Measurements from ENCODE around the gene MLLT1.

Gene MLLT1

DNA sequence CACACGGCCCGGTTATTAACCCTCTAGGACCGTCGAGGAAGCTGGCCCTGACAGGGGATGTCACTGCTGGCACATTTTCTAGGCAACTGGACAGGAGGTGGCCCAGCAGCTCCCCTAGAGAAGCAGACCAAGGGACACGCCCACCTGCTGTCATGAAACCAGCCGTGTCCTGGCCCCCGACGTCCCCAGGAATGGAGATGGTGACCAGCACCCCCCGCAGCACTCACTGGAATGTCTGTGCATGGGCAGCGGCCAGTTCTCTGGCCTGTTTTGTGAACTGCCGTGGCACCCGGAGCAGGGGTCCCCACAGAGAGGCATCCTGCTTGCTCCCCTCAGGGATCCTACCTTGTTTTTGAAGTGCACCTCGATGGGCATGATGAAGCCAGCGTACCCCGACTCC, 17.9 kb downstream of the MLLT1 start:
- H3K9me3 Mint-ChIP-seq, result no peaks in the 10 kb centered on the region
- H3K4me1 Mint-ChIP-seq (ENCODE audit: low read depth in 2 of 2), result peaks cover 14 to 28% of the 10 kb centered on the region in 2 donors
- H3K27ac Mint-ChIP-seq, result peak overlapping the region; percentile 75 to 76
- H3K27me3 Mint-ChIP-seq, result no peaks in the 10 kb centered on the region
- DNase-seq (no peak), ATAC-seq (replicated peaks) (no peak)
- H3K4me3 Mint-ChIP-seq, result no peak overlapping the region
- H3K36me3 Mint-ChIP-seq (ENCODE audit: insufficient read depth), result peaks cover 23% of the 10 kb centered on the region

DNA sequence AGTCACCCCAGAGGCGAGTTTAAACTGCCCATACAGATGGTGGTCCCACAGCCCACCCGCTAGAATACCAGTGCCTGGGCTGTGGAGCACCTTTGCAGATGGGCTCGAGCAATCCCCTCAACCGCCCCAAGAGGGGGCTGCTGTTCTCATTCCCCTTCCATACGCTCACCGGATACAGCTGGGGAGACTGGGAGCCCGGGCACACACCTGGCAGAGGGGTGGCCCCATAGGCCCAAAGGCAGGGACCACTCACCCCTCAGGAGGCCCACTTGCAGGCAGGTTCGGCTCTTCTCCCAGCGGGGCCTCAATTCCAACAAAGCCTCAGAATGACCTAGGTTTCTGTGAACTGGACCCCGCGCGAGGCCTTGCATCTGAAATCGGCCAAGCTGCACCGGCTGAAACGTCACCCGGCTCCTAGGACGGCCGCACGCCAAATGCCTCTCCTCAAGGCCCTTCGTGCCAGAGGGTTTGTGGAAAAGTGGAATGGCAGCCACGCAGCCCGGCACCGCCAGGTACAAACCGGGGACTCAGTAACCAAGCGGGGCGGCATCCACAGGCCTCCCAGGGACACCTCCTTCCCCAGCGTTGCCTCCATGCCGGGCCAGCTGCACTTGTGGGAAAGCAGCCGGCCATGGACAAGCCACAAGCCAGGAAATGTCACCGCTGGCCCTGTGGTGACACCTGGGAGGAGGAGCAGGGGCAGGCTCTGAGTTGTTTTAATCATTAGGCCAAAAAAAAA, 18.7 kb downstream of the MLLT1 start:
- H3K36me3 Mint-ChIP-seq (ENCODE audit: insufficient read depth), result peaks cover 15% of the 10 kb centered on the region
- ATAC-seq (replicated peaks), result peak; percentile 54
- peak in 2 of 3 experiments; percentile 9 to 25 for DNase-seq
- H3K27ac Mint-ChIP-seq, result peak overlapping the region; percentile 75 to 76
- H3K9me3 Mint-ChIP-seq, result no peaks in the 10 kb centered on the region
- H3K4me3 Mint-ChIP-seq, result no peak overlapping the region
- H3K27me3 Mint-ChIP-seq, result no peaks in the 10 kb centered on the region
- peaks cover 14 to 25% of the 10 kb centered on the region in 2 donors for H3K4me1 Mint-ChIP-seq (ENCODE audit: low read depth in 2 of 2)

DNA sequence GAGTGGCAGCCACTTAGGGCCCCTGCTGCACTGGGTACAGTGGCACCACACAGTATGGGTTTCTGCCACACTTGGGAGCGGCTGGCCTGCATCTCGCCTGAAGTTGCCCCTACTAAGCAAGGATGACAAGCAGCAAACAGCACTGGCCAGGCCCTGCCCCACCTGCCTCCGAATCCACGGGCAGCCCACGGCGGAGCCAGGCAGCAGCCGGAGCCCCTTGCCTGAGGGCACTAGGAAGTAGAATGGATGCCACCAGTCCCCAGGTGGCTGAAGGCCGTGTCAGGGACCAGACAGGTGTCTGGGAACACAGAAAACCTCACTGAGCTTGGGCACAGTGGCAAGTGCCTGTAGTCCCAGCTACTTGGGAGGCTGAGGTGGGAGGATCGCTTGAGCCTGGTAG, 19.4 kb downstream of the MLLT1 start:
- no peak for ATAC-seq (replicated peaks)
- Mint-ChIP-seq H3K36me3 (ENCODE audit: insufficient read depth) (peaks cover 15% of the 10 kb centered on the region), H3K4me3 (no peak overlapping the region)

DNA sequence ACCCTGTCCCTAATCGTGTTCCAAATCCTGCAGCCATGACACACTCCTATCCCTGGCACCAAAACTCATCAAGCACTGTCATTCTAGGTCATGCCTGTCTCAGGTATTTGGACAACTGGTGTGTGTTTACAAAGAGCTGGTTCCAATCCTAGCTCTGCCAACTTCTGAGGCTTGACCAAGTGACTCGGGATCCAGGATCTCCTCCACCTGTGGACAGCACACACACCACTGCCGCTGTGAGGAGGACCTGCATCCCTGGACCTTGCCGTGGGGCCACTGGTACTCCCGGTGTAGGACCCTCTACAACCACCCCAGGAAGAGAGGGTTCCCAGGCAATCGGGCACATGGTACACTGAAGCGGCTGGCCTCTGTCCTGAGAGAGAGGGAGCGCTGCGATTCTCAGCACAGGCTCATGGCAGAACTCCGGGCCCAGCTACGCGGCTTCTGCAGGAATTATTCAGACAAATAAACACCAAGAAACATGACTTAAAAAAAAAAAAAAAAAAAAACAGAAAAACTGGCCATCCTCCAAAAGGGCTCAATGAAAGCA, 20.4 kb downstream of the MLLT1 start:
- Mint-ChIP-seq H3K27ac (peak overlapping the region in 1 of 2 donors; percentile 10), H3K4me1 (ENCODE audit: low read depth in 2 of 2) (peaks cover 10 to 25% of the 10 kb centered on the region in 2 donors), H3K36me3 (ENCODE audit: insufficient read depth) (peaks cover 15% of the 10 kb centered on the region), H3K9me3 (no peaks in the 10 kb centered on the region), H3K27me3 (no peaks in the 10 kb centered on the region), H3K4me3 (no peak overlapping the region)
- DNase-seq (no peak), ATAC-seq (replicated peaks) (no peak)

More for the DNA sequence above, 19.4 kb downstream of the MLLT1 start:
- Mint-ChIP-seq H3K4me1 (ENCODE audit: low read depth in 2 of 2) (peaks cover 13 to 25% of the 10 kb centered on the region in 2 donors), H3K27ac (no peak overlapping the region), H3K9me3 (no peaks in the 10 kb centered on the region), H3K27me3 (no peaks in the 10 kb centered on the region)
- DNase-seq, result no peak

DNA sequence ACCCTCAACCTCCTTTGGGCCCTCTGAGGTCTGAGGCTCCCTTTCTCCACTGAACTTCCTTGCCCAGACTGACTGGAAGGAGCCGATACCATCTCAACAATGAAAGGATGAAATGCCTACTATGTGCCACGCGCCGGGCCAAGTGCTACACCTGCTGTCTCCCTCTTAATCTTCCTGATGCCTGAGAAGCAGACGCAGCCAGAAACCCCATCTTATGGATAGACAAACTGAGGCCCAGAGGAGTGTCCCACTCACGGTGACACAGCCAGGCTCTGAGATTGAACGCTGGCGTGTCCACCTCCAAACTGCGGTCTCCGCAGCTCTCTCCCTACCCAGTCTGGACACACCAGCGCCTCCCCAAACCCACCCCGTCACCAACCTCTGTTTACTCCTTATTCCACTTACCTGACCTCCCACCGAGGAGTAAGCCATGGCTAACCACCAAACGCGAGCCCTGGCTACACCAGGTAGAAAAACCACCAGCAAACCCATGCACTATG, 20.9 kb downstream of the MLLT1 start:
- Mint-ChIP-seq H3K9me3 (no peaks in the 10 kb centered on the region), H3K4me3 (no peak overlapping the region), H3K36me3 (ENCODE audit: insufficient read depth) (peaks cover 15% of the 10 kb centered on the region), H3K27ac (peak overlapping the region in 1 of 2 donors; percentile 10), H3K27me3 (no peaks in the 10 kb centered on the region), H3K4me1 (ENCODE audit: low read depth in 2 of 2) (peaks cover 10 to 25% of the 10 kb centered on the region in 2 donors)
- ATAC-seq (replicated peaks), result no peak
- no peak for DNase-seq

DNA sequence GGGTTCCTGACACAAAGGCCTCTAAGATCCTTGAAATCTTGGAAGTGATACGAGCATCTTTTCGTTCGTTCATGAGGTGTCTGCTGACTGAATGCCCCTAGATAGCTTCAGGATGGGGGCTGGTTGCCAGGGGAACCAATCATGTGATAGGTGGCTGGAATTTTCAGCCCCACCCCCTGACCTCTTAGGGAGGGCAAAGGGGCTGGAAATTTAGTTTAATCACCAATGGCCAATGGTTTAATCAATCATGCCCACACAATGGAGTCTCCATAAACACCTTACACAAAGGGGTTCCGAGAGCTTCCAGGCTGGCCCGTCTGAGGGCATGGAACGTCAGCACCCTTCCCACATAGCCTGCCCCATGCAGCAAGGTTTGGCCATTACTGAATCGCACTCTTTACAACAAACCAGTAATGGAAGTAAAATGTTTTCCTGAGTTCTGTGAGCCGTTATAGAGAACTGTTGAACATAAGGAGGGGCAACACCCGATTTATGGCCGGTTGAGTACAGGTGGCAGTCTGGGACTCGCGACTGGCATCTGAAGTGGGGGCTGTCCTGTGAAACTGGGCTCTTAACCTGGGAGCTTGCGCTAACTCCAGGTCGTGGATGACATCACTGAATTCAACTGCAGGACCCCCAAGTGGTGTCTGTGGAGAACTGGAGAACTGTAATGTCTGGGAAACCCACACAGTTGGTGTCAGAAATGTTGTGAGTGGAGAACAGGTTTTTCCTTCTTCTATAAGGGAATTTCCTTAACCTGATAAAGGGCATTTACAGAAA, 25.6 kb downstream of the MLLT1 start:
- H3K9me3 Mint-ChIP-seq, result no peaks in the 10 kb centered on the region
- peaks cover 24 to 25% of the 10 kb centered on the region in 2 donors for H3K4me1 Mint-ChIP-seq (ENCODE audit: low read depth in 2 of 2)
- DNase-seq (no peak), ATAC-seq (replicated peaks) (no peak)
- H3K27ac Mint-ChIP-seq, result no peak overlapping the region
- H3K4me3 Mint-ChIP-seq, result no peak overlapping the region
- no peaks in the 10 kb centered on the region for H3K27me3 Mint-ChIP-seq
- peaks cover 14% of the 10 kb centered on the region for H3K36me3 Mint-ChIP-seq (ENCODE audit: insufficient read depth)

DNA sequence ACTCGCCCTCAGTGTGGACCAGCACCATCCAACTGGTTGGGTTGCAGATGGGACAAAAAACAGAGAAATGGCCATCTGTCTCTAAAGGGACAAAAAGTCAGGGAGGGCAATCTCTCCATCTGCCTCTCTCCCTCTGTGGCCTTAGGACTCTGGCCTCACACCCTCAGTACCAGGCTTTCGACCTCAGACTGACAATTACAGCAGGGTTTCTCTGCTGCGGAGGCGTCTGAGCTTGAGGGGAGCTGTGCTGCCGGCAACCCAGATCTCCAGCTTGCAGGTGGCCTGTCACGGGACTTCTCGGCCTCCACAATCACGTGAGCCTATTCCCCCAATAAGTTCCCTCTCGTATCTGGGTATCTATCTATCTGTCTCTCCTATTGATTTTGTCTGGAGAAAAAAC, 27.7 kb downstream of the MLLT1 start:
- Mint-ChIP-seq H3K36me3 (ENCODE audit: insufficient read depth) (peaks cover 9% of the 10 kb centered on the region), H3K27me3 (no peaks in the 10 kb centered on the region), H3K4me1 (ENCODE audit: low read depth in 2 of 2) (peaks cover 21 to 33% of the 10 kb centered on the region in 2 donors), H3K4me3 (no peak overlapping the region), H3K9me3 (no peaks in the 10 kb centered on the region), H3K27ac (no peak overlapping the region)
- DNase-seq (no peak), ATAC-seq (replicated peaks) (no peak)

DNA sequence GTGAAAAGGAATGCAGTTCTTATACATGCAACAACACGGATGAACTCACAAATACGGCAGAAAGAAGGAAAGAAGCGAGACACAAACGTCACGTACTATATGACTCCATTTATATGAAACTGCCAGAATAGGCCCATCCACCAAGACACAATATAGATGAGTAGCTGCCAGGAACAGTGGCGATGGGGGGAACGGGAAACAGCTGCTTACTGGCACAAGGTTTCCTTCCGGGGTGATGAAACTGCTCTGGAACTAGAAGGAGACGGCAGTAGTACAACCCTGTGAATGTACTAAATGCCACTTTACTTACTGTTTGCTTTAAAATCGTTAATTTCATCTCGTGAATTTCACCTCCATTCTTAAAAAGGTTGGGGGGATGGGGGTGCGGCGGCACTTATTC, 28.9 kb downstream of the MLLT1 start:
- no peak overlapping the region for H3K4me3 Mint-ChIP-seq
- H3K9me3 Mint-ChIP-seq, result no peaks in the 10 kb centered on the region
- peaks cover 9% of the 10 kb centered on the region for H3K36me3 Mint-ChIP-seq (ENCODE audit: insufficient read depth)
- H3K27me3 Mint-ChIP-seq, result no peaks in the 10 kb centered on the region
- DNase-seq, result no peak
- H3K4me1 Mint-ChIP-seq (ENCODE audit: low read depth in 2 of 2), result peaks cover 24 to 33% of the 10 kb centered on the region in 2 donors
- ATAC-seq (replicated peaks), result no peak
- H3K27ac Mint-ChIP-seq, result no peak overlapping the region

DNA sequence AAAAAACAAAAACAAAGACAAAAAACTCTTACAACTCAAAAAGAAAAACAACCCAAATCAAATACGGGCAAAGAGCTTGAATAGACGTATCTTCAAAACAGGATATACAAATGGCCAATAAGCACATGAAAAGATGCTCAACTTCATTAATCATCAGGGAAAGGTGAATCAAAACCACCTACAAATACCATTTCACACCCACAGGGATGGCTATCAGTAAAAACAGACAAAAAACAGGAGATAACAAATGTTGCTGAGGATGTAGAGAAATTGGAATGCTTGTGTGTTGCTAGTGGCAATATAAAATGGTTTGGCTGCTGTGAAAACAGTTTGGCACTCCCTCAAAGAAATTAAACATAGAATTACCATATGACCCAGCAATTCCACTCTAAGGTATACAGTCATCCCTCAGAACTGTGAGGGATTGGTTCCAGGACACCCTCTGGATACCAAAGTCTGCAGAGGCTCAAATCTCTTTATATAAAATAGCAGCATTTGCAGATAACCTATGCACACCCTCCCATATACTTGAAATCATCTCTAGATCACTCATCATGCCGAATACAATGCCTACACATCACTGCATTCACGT, 29.7 kb downstream of the MLLT1 start:
- Mint-ChIP-seq H3K4me1 (ENCODE audit: low read depth in 2 of 2) (peaks cover 26 to 35% of the 10 kb centered on the region in 2 donors), H3K27ac (no peak overlapping the region), H3K9me3 (no peaks in the 10 kb centered on the region), H3K36me3 (ENCODE audit: insufficient read depth) (peaks cover 9% of the 10 kb centered on the region), H3K27me3 (no peaks in the 10 kb centered on the region), H3K4me3 (no peak overlapping the region)
- DNase-seq (no peak), ATAC-seq (replicated peaks) (no peak)

DNA sequence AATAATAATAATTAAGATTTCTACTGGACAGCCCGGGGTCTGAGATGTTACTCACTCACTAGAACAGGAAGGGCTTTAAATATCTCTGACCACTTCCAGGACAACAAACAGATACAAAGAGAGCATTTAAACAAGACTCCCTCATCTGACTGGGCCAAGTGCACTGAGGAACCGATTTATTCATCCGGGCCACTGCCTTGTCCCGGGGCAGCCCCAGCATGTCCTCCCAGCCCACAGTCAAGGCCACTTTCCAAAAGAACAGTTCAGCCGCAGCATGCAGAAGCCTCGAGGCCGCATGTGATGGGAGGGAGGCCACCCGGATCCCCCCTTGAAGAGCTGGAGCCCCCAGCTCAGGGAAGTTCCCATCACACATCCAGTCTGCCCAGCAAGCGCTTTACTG, 30.5 kb downstream of the MLLT1 start:
- no peak for DNase-seq
- Mint-ChIP-seq H3K4me3 (no peak overlapping the region), H3K4me1 (ENCODE audit: low read depth in 2 of 2) (peaks cover 30 to 42% of the 10 kb centered on the region in 2 donors), H3K36me3 (ENCODE audit: insufficient read depth) (peaks cover 6% of the 10 kb centered on the region), H3K27me3 (no peaks in the 10 kb centered on the region), H3K9me3 (no peaks in the 10 kb centered on the region), H3K27ac (no peak overlapping the region)
- no peak for ATAC-seq (replicated peaks)

DNA sequence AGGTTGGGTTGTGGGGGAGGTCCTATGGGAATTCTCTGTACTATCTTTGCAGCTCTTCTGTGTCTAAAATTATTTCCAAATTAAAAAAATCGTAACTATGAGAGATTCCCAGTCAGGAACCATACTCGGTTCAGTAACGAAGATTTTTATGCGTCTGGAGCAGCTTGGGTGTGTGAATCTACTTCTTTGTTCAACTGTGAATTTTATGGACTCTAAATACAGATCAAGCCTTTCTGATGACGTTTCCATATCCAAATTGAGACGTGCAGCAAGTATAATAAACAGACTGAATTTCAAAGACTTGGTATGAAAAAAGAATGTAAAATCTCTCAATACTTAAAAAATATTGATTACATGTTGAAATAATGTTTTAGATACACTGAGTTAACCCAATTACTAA, 30.9 kb downstream of the MLLT1 start:
- Mint-ChIP-seq H3K27me3 (no peaks in the 10 kb centered on the region), H3K9me3 (no peaks in the 10 kb centered on the region), H3K4me3 (no peak overlapping the region), H3K4me1 (ENCODE audit: low read depth in 2 of 2) (peaks cover 34 to 46% of the 10 kb centered on the region in 2 donors), H3K36me3 (ENCODE audit: insufficient read depth) (peaks cover 6% of the 10 kb centered on the region), H3K27ac (no peak overlapping the region)
- DNase-seq (no peak), ATAC-seq (replicated peaks) (no peak)

DNA sequence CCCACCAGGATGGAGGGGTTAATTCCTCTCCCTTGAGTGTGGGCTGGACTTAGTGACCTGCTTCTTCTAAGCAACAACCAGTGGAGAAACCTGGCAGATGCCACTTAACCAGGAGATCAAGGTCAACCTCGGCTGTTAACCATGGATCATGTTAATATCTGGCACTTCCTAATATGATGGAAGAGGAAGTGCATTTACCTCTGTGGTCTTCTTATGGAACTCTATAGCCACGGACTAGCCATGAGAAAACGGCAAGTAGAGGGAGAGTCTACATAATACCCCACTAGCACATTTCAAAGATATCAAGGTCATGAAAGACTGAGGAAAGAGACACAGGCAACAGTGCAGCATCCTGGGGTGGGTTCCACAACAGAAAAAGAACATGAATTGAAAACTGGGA, 31.4 kb downstream of the MLLT1 start:
- Mint-ChIP-seq H3K9me3 (no peaks in the 10 kb centered on the region), H3K36me3 (ENCODE audit: insufficient read depth) (peaks cover 8% of the 10 kb centered on the region), H3K27ac (no peak overlapping the region), H3K4me3 (no peak overlapping the region), H3K4me1 (ENCODE audit: low read depth in 2 of 2) (peaks cover 35 to 43% of the 10 kb centered on the region in 2 donors), H3K27me3 (no peaks in the 10 kb centered on the region)
- ATAC-seq (replicated peaks) (no peak), DNase-seq (no peak)

DNA sequence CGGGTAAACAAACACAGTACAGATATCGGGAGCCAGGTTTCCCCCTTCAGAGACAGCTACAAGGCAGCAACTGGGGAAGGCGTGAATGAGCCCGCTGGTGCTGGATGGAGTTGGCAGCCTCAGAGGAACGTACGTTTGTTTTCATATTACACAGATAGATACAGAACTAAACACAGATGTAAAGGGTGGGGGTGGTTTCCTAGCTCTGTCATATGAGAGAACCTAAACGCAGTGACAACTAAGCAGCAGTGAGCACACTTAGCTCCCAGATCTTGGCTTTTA, 32.8 kb downstream of the MLLT1 start:
- DNase-seq (no peak), ATAC-seq (replicated peaks) (no peak)
- Mint-ChIP-seq H3K9me3 (no peaks in the 10 kb centered on the region), H3K27me3 (no peaks in the 10 kb centered on the region), H3K4me1 (ENCODE audit: low read depth in 2 of 2) (peaks cover 33 to 36% of the 10 kb centered on the region in 2 donors), H3K27ac (peak overlapping the region in 1 of 2 donors; percentile 12), H3K4me3 (no peak overlapping the region), H3K36me3 (ENCODE audit: insufficient read depth) (peaks cover 5% of the 10 kb centered on the region)
